HEK293 (cell line): Measurements from ENCODE around the gene STARD5.
"Not testable (repeated sequence)": the region's sequence is repeated elsewhere in the genome, so short reads cannot be mapped to it uniquely, and the experiment has no call there.

Experiments used
- CTCF ChIP-seq: fragments of 450-650 bp; formaldehyde crosslinking; IDR thresholded peaks from 2 replicates; pipeline ENCODE4 v1.5.1; 2016; ENCODE audit warnings: missing biosample characterization, missing genetic modification characterization
- ZBTB21 ChIP-seq: fragments of 450-650 bp; formaldehyde crosslinking; IDR thresholded peaks from 2 replicates; pipeline ENCODE4 v1.5.1; 2017; ENCODE audit warnings: missing biosample characterization, missing genetic modification characterization
- ZNF366 ChIP-seq: fragments of 450-650 bp; formaldehyde crosslinking; conservative IDR thresholded peaks from 2 replicates; pipeline ENCODE4 v1.5.1; 2016; ENCODE audit warnings: missing biosample characterization, missing genetic modification characterization
- ZNF660 ChIP-seq: fragments of 450-650 bp; IDR thresholded peaks from 2 replicates; pipeline ENCODE4 v1.5.1; 2018; ENCODE audit warnings: missing biosample characterization, mild to moderate bottlenecking, missing genetic modification characterization
- ZNF777 ChIP-seq: fragments of 450-650 bp; formaldehyde crosslinking; IDR thresholded peaks from 2 replicates; pipeline ENCODE4 v1.5.1; 2017; ENCODE audit warnings: missing biosample characterization, missing genetic modification characterization, borderline replicate concordance
- ZSCAN30 ChIP-seq: fragments of 450-650 bp; IDR thresholded peaks from 2 replicates; pipeline ENCODE4 v1.5.1; 2018; ENCODE audit warnings: missing biosample characterization, mild to moderate bottlenecking, missing genetic modification characterization, moderate library complexity

GRCh38 chr15:81348691-81349090 is 24.8 kb upstream of the STARD5 start:
- TF ChIP-seq ZSCAN30 (tag by site-specific recombination); CTCF (tag by site-specific recombination); ZNF366 (tag by site-specific recombination); ZNF777 (tag by site-specific recombination); ZBTB21 (tag by site-specific recombination); ZNF660: not testable (repeated sequence)
